Right renal cortex interstitium (tissue), 3 donors: ENCODE data around the gene GAREM1. TPM values are rescaled to one million over a fixed set of nuclear protein-coding genes. Genes with fewer than 3 reads are reported as not detected.
"Not testable (repeated sequence)": the region's sequence is repeated elsewhere in the genome, so short reads cannot be mapped to it uniquely, and the experiment has no call there.

Source experiments
- DNase-seq, 3 donors: peaks; one replicate each; pipeline ENCODE4 v3.0.0-alpha.2; 2013; ENCODE audit warnings: low read depth in 3 of 3, low spot score in 2 of 3
- polyA plus RNA-seq, 3 donors: library from polyadenylated mRNA; unstranded; fragments of 120-200 nt; gene quantifications; one replicate each; pipeline ENCODE4 v1.2.1, GENCODE V29; 2013; ENCODE audit not compliant: insufficient read length in 3 of 3

Gene GAREM1
- polyA plus RNA-seq, 3 donors = 34.1 to 34.8 (median 34.4) TPM

GRCh38 chr18:32267463-32267862, 203.2 kb downstream of the GAREM1 start:
- DNase-seq = no peak

GRCh38 chr18:32264401-32264800, 206.3 kb downstream of the GAREM1 start:
- DNase-seq = no peak

GRCh38 chr18:32262092-32262491, 208.6 kb downstream of the GAREM1 start:
- no peak for DNase-seq

GRCh38 chr18:32261003-32261402, 209.7 kb downstream of the GAREM1 start:
- DNase-seq = no peak

GRCh38 chr18:32259553-32259952, 211.1 kb downstream of the GAREM1 start:
- no peak for DNase-seq

GRCh38 chr18:32258558-32259204, 212.0 kb downstream of the GAREM1 start:
- no peak for DNase-seq

GRCh38 chr18:32258148-32258547, 212.5 kb downstream of the GAREM1 start:
- DNase-seq = no peak

GRCh38 chr18:32257084-32257785, 213.4 kb downstream of the GAREM1 start:
- DNase-seq = no peak

GRCh38 chr18:32255570-32255969, 215.1 kb downstream of the GAREM1 start:
- no peak for DNase-seq

GRCh38 chr18:32252141-32252860, 218.4 kb downstream of the GAREM1 start:
- DNase-seq = no peak

- no peak for DNase-seq
These were observed 219.2 kb downstream of the GAREM1 start for GRCh38 chr18:32251466-32251865.

- no peak for DNase-seq
These were observed 221.3 kb downstream of the GAREM1 start for GRCh38 chr18:32249147-32249929.

GRCh38 chr18:32244881-32245280, 225.8 kb downstream of the GAREM1 start:
- no peak for DNase-seq

- DNase-seq = no peak
These were observed 227.3 kb downstream of the GAREM1 start for GRCh38 chr18:32243358-32243757.

- DNase-seq = no peak
These were observed 228.3 kb downstream of the GAREM1 start for GRCh38 chr18:32242395-32242794.

GRCh38 chr18:32238635-32239268, 231.9 kb downstream of the GAREM1 start:
- no peak for DNase-seq

- DNase-seq = no peak
These were observed 233.6 kb downstream of the GAREM1 start for GRCh38 chr18:32237049-32237448.

GRCh38 chr18:32233348-32233747, 237.3 kb downstream of the GAREM1 start:
- not testable (repeated sequence) for DNase-seq

GRCh38 chr18:32219431-32220018, 251.2 kb downstream of the GAREM1 start:
- no peak for DNase-seq

GRCh38 chr18:32216390-32216789, 254.3 kb downstream of the GAREM1 start:
- no peak for DNase-seq
